ACC112 (cell line): ENCODE data around the gene CT45A1.
"Not testable (repeated sequence)": the region's sequence is repeated elsewhere in the genome, so short reads cannot be mapped to it uniquely, and the experiment has no call there.

Experiments
- H2AFZ ChIP-seq: fragments of 200-600 bp; sonication (generic); one replicate; pipeline ENCODE4 v1.6.0; 2017; ENCODE audit warnings: antibody characterized with exemption, low read length; ENCODE audit not compliant: unreplicated experiment
- H3K27ac ChIP-seq: fragments of 200-600 bp; sonication (generic); 2 replicates; pipeline ENCODE4 v1.5.1; 2014; ENCODE audit warnings: low read depth, mild to moderate bottlenecking, antibody characterized with exemption, low read length, moderate library complexity
- H3K27me3 ChIP-seq: fragments of 200-600 bp; sonication (generic); 2 replicates; pipeline ENCODE4 v1.6.1; 2014; ENCODE audit warnings: mild to moderate bottlenecking, antibody characterized with exemption, low read length, moderate library complexity, mixed read lengths; ENCODE audit not compliant: insufficient read depth
- H3K36me3 ChIP-seq: fragments of 200-600 bp; sonication (generic); 2 replicates; pipeline ENCODE4 v1.6.1; 2016; ENCODE audit warnings: mild to moderate bottlenecking, antibody characterized with exemption, low read length, moderate library complexity, mixed read lengths; ENCODE audit not compliant: insufficient read depth
- H3K4me1 ChIP-seq: fragments of 200-600 bp; sonication (generic); one replicate; pipeline ENCODE4 v1.6.1; 2016; ENCODE audit warnings: low read length, mixed read lengths; ENCODE audit not compliant: insufficient read depth, unreplicated experiment, control insufficient read depth
- H3K4me3 ChIP-seq: fragments of 200-600 bp; sonication (generic); 2 replicates; pipeline ENCODE4 v1.5.1; 2014; ENCODE audit warnings: mild to moderate bottlenecking, low read depth, low read length
- H3K79me2 ChIP-seq: fragments of 200-600 bp; sonication (generic); one replicate; pipeline ENCODE4 v1.6.0; 2016; ENCODE audit warnings: low read length; ENCODE audit not compliant: control insufficient read depth, unreplicated experiment, insufficient read depth

Gene CT45A1, protein sequence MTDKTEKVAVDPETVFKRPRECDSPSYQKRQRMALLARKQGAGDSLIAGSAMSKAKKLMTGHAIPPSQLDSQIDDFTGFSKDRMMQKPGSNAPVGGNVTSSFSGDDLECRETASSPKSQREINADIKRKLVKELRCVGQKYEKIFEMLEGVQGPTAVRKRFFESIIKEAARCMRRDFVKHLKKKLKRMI

DNA sequence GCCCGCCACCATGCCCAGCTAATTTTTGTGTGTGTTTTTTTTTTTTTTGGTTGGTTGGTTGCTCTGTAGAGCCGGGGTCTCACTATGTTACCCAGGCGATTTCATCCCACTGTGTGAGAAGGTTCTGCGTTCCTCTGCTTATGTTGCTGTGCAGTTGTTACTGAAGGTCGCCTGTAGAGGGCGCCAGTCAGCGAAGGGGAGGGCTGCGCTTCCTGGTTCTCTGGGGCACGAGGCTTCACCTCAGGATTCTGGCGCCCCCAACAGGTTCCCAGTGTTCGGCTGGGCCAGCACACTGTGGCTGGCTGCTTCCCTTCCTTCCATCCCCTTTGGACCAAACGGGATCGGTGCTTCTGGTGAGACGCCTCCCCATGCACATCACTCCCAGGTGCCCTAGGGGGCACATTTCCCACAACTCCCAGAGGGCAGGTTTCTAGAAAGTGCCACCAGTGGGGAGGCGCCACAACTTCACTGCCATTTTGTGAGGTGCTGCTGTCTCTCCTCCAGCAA, at the start of gene CT45A1:
Gene CT45A1 (plus strand): TSS at position 457 of the 507 bp plus-strand sequence. CDS start 5,302 bp downstream, outside the sequence.
- not testable (repeated sequence) for H2AFZ ChIP-seq, H3K27me3 ChIP-seq, H3K4me3 ChIP-seq, H3K36me3 ChIP-seq, H3K79me2 ChIP-seq, H3K27ac ChIP-seq, H3K4me1 ChIP-seq

DNA sequence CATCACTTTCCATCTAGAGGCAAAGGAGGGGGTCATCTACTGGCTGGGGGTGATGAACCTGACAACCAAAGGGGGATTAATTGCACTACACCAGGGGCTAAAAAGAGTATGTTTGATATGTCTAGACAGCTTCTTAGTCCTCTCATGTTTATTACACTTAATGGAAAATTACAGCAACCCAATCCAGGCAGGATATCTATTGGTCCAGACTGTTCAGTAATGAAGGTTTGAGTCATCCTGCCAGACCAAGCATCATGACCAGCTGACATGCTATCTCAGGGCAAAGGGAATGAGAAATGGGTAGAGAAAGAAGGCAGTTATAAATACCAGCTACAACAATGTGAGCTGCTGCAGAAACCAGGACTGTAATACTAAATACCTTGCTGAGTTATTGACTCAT, 40.5 kb upstream of the CT45A1 start:
- not testable (repeated sequence) for H3K27ac ChIP-seq, H3K36me3 ChIP-seq, H3K79me2 ChIP-seq, H3K27me3 ChIP-seq, H2AFZ ChIP-seq, H3K4me1 ChIP-seq, H3K4me3 ChIP-seq

DNA sequence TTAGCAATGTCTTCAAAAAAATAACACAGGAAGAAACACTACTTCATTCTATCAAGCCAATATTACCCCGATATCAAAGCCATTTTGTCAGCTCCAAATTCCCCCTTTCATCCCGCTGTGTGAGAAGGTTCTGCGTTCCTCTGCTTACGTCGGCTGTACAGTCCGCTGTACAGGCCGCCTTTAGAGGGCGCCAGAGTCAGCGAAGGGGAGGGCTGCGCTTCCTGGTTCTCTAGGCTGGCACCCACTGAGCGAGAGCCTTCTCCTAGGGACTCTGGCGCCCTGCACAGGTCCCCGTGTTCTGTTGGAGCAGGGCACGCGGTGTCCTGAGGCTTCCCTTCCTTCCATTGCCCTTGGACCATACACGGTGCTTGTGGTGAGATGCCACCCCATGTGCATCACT, 25.3 kb upstream of the CT45A1 start:
- no peak overlapping the region for H2AFZ ChIP-seq

DNA sequence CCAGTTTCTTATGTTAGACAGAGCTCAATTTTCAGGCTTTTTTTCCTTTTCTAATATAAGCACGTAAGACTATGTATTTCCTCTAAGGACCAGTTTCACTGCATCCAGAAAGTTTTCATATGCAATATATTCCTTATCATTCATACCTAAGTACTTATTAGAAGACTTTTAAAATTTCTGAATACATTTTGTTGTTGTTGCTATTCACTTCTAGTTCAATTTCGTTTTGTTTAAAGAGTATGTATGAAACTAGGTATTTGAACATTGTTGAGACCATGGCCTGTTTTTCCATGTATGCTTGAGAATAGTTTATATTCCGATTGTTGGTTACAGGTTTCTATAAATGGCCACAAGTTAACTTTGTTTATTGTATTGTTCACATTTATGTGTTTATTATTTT, 18.0 kb upstream of the CT45A1 start:
- no peaks in the 10 kb centered on the region for H3K36me3 ChIP-seq

More for the DNA sequence above, 25.3 kb upstream of the CT45A1 start:
- Histone ChIP-seq H3K4me3 (no peak overlapping the region), H3K4me1 (no peaks in the 10 kb centered on the region), H3K27ac (no peak overlapping the region), H3K36me3 (no peaks in the 10 kb centered on the region), H3K27me3 (no peaks in the 10 kb centered on the region), H3K79me2 (no peaks in the 10 kb centered on the region)

DNA sequence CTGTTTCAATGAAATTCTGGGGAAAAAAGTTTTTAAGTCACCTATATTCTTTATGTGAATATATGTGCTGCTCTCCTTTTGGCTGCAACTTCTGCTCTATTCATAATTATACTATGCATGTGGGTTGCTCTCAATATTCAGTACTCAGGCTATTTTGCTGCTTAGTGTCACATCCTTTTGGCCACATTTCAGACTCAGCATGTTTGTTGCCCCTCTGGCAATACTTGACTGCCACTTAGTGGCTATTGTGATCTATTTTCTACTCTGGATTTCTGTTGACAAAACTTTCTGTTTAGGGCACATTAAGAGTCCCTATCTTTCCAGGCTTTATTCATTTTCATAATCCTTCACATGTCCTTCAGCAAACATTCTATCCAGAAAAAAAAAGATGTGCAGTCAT, 15.8 kb upstream of the CT45A1 start:
- H3K79me2 ChIP-seq, result no peaks in the 10 kb centered on the region
- no peaks in the 10 kb centered on the region for H3K36me3 ChIP-seq
- no peaks in the 10 kb centered on the region for H3K27me3 ChIP-seq
- no peaks in the 10 kb centered on the region for H3K4me1 ChIP-seq
- H3K4me3 ChIP-seq, result no peak overlapping the region
- no peak overlapping the region for H2AFZ ChIP-seq
- H3K27ac ChIP-seq, result no peak overlapping the region

More for the DNA sequence above, 18.0 kb upstream of the CT45A1 start:
- no peak overlapping the region for H3K27ac ChIP-seq
- no peak overlapping the region for H2AFZ ChIP-seq
- H3K27me3 ChIP-seq, result no peaks in the 10 kb centered on the region
- no peaks in the 10 kb centered on the region for H3K4me1 ChIP-seq
- no peaks in the 10 kb centered on the region for H3K79me2 ChIP-seq
- H3K4me3 ChIP-seq, result no peak overlapping the region

DNA sequence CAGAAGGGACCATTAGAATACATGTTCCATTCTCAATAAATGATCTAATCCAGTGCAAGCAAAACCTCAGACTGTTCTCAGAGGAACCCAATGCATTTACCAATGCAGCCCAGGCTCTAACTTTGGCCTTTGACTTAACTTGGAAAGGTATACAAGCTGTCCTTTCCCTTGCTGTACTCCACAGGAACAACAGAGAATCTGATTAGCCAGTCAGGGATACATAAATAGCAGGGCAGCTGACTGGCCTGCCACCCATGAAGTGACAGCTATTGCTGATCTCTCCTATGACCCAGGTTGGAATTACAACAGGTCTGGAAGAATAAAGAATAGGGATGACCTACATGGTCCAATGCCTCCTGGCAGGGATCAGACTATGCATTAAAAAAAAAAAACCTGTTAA, 14.5 kb upstream of the CT45A1 start:
- no peaks in the 10 kb centered on the region for H3K27me3 ChIP-seq
- no peak overlapping the region for H2AFZ ChIP-seq
- H3K4me3 ChIP-seq, result no peak overlapping the region
- no peaks in the 10 kb centered on the region for H3K79me2 ChIP-seq
- H3K4me1 ChIP-seq, result no peaks in the 10 kb centered on the region
- no peak overlapping the region for H3K27ac ChIP-seq
- H3K36me3 ChIP-seq, result no peaks in the 10 kb centered on the region

DNA sequence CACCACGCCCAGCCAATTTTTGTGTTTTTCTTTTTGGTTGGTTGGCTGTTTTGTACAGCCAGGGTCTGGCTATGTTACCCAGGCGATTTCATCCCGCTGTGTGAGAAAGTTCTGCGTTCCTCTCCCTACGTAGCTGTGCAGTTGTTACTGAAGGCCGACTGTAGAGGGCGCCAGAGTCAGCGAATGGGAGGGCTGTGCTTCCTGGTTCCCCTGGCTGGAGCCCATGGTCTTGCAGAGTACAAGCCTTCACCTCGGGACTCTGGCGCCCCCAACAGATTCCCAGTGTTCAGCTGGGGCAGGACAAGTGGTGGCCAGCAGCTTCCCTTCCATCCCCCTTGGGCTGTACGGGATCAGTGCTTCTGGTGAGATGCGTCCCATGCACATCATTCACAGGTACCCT, 5.6 kb upstream of the CT45A1 start:
- Histone ChIP-seq H3K36me3 (no peaks in the 10 kb centered on the region), H2AFZ (no peak overlapping the region), H3K4me1 (no peaks in the 10 kb centered on the region), H3K27me3 (no peaks in the 10 kb centered on the region), H3K79me2 (no peaks in the 10 kb centered on the region), H3K4me3 (no peak overlapping the region), H3K27ac (no peak overlapping the region)

DNA sequence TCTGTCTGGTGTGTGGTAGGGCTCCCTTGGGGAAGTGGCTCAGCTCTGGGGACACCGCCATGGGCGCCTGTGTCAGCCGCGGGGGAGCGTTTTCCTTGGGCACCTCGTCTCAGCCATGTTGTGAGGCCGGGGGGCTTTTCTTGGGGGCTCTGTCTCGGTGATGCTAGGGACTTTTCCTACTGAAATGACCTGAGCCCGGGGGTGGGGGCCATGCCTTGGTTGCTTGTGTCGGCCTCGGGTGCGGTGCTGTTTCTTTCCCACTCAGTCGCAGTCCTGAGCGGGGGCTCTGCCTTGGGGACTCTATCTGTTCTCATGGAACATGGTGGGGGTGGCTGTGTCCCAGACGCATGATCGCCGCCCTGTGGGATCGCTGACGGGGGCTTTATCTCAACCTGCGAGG, 356 bp downstream of the CT45A1 start:
- Histone ChIP-seq H3K79me2 (no peaks in the 10 kb centered on the region), H2AFZ (no peak overlapping the region), H3K27ac (no peak overlapping the region), H3K4me1 (no peaks in the 10 kb centered on the region), H3K36me3 (no peaks in the 10 kb centered on the region), H3K27me3 (no peaks in the 10 kb centered on the region), H3K4me3 (no peak overlapping the region)

DNA sequence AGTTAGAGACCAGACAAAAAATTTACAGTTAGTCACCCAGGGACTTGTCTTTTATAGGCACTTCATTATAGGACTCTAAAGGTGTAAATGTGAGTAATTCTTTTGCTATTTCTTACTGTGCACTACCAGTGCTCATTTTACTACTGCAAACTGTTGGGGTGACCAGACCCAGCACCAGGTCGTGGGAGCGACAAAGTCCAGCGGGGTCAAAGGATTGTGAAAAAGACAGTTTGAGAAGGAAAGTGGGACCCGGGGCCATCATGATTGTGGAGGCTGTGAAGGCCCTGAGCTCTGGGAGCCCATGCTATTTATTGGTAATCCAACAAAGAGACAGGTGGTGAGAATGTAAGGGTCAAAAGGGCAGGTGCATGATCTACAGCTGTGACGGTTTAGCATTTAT, 21.2 kb downstream of the CT45A1 start:
- H3K79me2 ChIP-seq, H3K4me1 ChIP-seq, H3K36me3 ChIP-seq, H3K27me3 ChIP-seq, H2AFZ ChIP-seq, H3K27ac ChIP-seq, H3K4me3 ChIP-seq: not testable (repeated sequence)

DNA sequence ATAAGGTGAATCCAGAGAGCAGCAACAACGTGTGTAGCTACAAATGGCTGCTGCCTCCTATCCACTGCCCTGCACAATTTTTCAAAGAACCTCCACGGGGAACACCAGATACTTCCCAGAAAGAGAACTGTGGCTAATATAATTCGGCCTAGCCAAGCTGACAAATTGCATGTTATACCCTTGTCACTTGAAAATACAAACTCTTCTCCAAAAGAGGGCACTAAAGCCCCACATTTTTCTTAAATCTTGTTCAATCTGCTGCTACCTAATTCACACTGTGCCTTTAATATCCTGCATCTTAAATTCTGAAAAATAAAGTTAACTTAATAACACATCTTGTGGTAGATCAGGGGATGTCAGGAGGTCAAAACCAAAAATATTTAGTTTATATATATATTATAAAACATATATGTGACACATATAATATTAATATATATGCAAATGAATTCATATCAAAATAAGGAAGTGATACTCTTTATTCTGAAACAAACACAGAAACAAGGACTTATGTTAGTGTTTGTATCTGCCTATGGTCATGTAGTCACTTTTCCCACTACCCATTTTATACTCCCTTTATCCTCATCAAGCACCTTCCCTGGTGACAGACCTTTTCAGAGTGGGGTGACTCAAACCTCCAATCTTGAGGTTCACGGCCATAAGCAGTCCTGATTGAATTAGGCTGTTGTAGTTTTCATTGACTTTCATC, 24.1 kb downstream of the CT45A1 start:
- Histone ChIP-seq H3K79me2 (no peaks in the 10 kb centered on the region), H3K4me1 (no peaks in the 10 kb centered on the region), H2AFZ (no peak overlapping the region), H3K27ac (no peak overlapping the region), H3K36me3 (no peaks in the 10 kb centered on the region), H3K27me3 (no peaks in the 10 kb centered on the region), H3K4me3 (no peak overlapping the region)

DNA sequence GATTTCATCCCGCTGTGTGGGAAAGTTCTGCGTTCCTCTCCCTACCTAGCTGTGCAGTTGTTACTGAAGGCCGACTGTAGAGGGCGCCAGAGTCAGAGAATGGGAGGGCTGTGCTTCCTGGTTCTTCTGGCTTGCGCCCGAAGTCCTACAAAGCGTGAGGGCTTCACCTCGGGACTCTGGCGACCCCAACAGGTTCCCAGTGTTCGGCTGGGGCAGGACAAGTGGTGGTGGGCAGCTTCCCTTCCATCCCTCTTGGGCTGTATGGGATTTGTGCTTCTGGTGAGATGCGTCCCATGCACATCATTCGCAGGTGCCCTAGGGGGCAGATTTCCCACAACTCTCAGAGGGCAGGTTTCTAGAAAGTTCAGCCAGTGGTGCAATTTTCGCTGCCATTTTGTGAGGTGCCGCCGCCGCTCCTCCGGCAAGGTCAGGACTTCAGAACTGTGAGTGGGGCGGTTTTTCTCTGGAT, 27.3 kb downstream of the CT45A1 start:
- Histone ChIP-seq H3K27ac (no peak overlapping the region), H2AFZ (no peak overlapping the region), H3K36me3 (no peaks in the 10 kb centered on the region)

More for the DNA sequence above, 27.3 kb downstream of the CT45A1 start:
- Histone ChIP-seq H3K4me1 (no peaks in the 10 kb centered on the region), H3K4me3 (no peak overlapping the region), H3K79me2 (no peaks in the 10 kb centered on the region), H3K27me3 (no peaks in the 10 kb centered on the region)
